Astrocyte of the spinal cord (primary cell): ENCODE data around the gene TRIP4.
A peak's percentile ranks its signal among the peaks of the same experiment; 100 is the strongest.

Experiments used
- DNase-seq: peaks from one replicate; pipeline ENCODE4 v3.0.0; 2011; ENCODE audit warnings: low read depth, low spot score
- H3K4me3 ChIP-seq: 2 replicates; pipeline ENCODE4 v1.5.1; 2011; ENCODE audit warnings: low read depth, mild to moderate bottlenecking, low read length, moderate library complexity
- CTCF ChIP-seq: IDR thresholded peaks from 2 replicates; pipeline ENCODE4 v1.5.1; 2012; ENCODE audit warnings: low read depth, mild to moderate bottlenecking, low read length, inconsistent platforms
- in situ Hi-C: cut with HindIII; loops from 2 replicates; pipeline ENCODE4 v1.10.0; 2017; ENCODE audit warnings: low sequenced_read_pairs

TRIP4 gene

GRCh38 chr15:64348455-64348854 is 39.2 kb upstream of the TRIP4 start:
- no peak for TF ChIP-seq CTCF
- in situ Hi-C loops = no loop called here
- no peak overlapping the region for H3K4me3 ChIP-seq
- DNase-seq = peak; percentile 29

- no peak for DNase-seq
- no peak overlapping the region for H3K4me3 ChIP-seq
- TF ChIP-seq CTCF = no peak
- in situ Hi-C loops = no loop called here
Observed at GRCh38 chr15:64349375-64349774, 38.3 kb upstream of the TRIP4 start.

- DNase-seq = no peak
- no peak for TF ChIP-seq CTCF
- in situ Hi-C loops = no loop called here
- H3K4me3 ChIP-seq = no peak overlapping the region
Observed at GRCh38 chr15:64351265-64351664, 36.4 kb upstream of the TRIP4 start.

GRCh38 chr15:64354688-64355344 is 32.8 kb upstream of the TRIP4 start:
- no peak for TF ChIP-seq CTCF
- no peak for DNase-seq
- H3K4me3 ChIP-seq = peak overlapping the region; percentile 97
- in situ Hi-C loops = no loop called here

GRCh38 chr15:64355348-64355943 is 32.2 kb upstream of the TRIP4 start:
- no peak for TF ChIP-seq CTCF
- in situ Hi-C loops = no loop called here
- peak overlapping the region; percentile 97 for H3K4me3 ChIP-seq
- DNase-seq = no peak

- peak; percentile 36 for TF ChIP-seq CTCF
- in situ Hi-C loops = no loop called here
- peak; percentile 99 for DNase-seq
- peak within 1 kb of the TSS; percentile 97 for H3K4me3 ChIP-seq
Observed at GRCh38 chr15:64355944-64356709, 31.5 kb upstream of the TRIP4 start, which contains the start of gene CSNK1G1. Gene CSNK1G1 (minus strand): TSS chr15:64356173. CDS start chr15:64300499, 55,674 bp downstream.
